Trophoblast cell (in vitro differentiated cells and primary cell): ENCODE results near the gene ZNF737. TPM values are rescaled to one million over a fixed set of nuclear protein-coding genes. Genes with fewer than 3 reads are reported as not detected.
"Not testable (repeated sequence)": the region's sequence is repeated elsewhere in the genome, so short reads cannot be mapped to it uniquely, and the experiment has no call there.

Source experiments
- DNase-seq, 2 donors: peaks; one replicate each; pipeline ENCODE4 v3.0.0-alpha.2; 2016
- H2AFZ ChIP-seq: 2 replicates; pipeline ENCODE4 v1.6.1; 2013; ENCODE audit warnings: low read length, moderate library complexity, mild to moderate bottlenecking; ENCODE audit not compliant: insufficient read depth, poor library complexity
- H2AK5ac ChIP-seq: 2 replicates; pipeline ENCODE4 v1.6.1; 2013; ENCODE audit warnings: mild to moderate bottlenecking, low read length
- H2BK120ac ChIP-seq: 2 replicates; pipeline ENCODE4 v1.6.1; 2013; ENCODE audit warnings: low read length, mild to moderate bottlenecking, moderate library complexity; ENCODE audit not compliant: insufficient read depth, poor library complexity
- H2BK12ac ChIP-seq: 2 replicates; pipeline ENCODE4 v1.6.1; 2013; ENCODE audit warnings: mild to moderate bottlenecking, low read length, moderate library complexity
- H2BK5ac ChIP-seq: 2 replicates; pipeline ENCODE4 v1.6.1; 2013; ENCODE audit warnings: low read length, low read depth, moderate library complexity, mild to moderate bottlenecking; ENCODE audit not compliant: poor library complexity
- H3K14ac ChIP-seq: 2 replicates; pipeline ENCODE4 v1.6.1; 2013; ENCODE audit warnings: mild to moderate bottlenecking, low read length
- H3K18ac ChIP-seq: 2 replicates; pipeline ENCODE4 v1.6.1; 2013; ENCODE audit warnings: mild to moderate bottlenecking, low read length
- H3K23ac ChIP-seq: 2 replicates; pipeline ENCODE4 v1.6.1; 2013; ENCODE audit warnings: low read length
- H3K27ac ChIP-seq: 2 replicates; pipeline ENCODE4 v1.5.1; 2013; ENCODE audit warnings: low read depth, mild to moderate bottlenecking, inconsistent platforms, low read length, moderate library complexity
- H3K27me3 ChIP-seq: 2 replicates; pipeline ENCODE4 v1.6.1; 2013; ENCODE audit warnings: inconsistent platforms, mild to moderate bottlenecking, low read length, moderate library complexity; ENCODE audit not compliant: insufficient read depth
- H3K36me3 ChIP-seq, 2 experiments: 1 replicate in 1 of 2; 2 replicates in 1 of 2; pipeline ENCODE4 v1.6.1; 2013; ENCODE audit warnings: low read length in 2 of 2, mild to moderate bottlenecking in 2 of 2, moderate library complexity in 1 of 2; ENCODE audit not compliant: insufficient read depth in 2 of 2, control insufficient read depth in 1 of 2
- H3K4ac ChIP-seq: 2 replicates; pipeline ENCODE4 v1.6.1; 2013; ENCODE audit warnings: low read depth, mild to moderate bottlenecking, low read length, moderate library complexity
- H3K4me1 ChIP-seq, 2 experiments: 1 replicate in 1 of 2; 2 replicates in 1 of 2; pipeline ENCODE4 v1.6.1; 2013; ENCODE audit warnings: low read length in 2 of 2, mild to moderate bottlenecking in 2 of 2, moderate library complexity in 1 of 2; ENCODE audit not compliant: insufficient read depth in 2 of 2, control insufficient read depth in 1 of 2
- H3K4me2 ChIP-seq: 2 replicates; pipeline ENCODE4 v1.6.1; 2013; ENCODE audit warnings: inconsistent platforms, mild to moderate bottlenecking, low read length, moderate library complexity
- H3K4me3 ChIP-seq: 2 replicates; pipeline ENCODE4 v1.5.1; 2013; ENCODE audit warnings: mild to moderate bottlenecking, low read depth, low read length, inconsistent platforms
- H3K79me1 ChIP-seq: one replicate; pipeline ENCODE4 v1.6.1; 2013; ENCODE audit warnings: low read length
- H3K79me2 ChIP-seq: 2 replicates; pipeline ENCODE4 v1.6.1; 2013; ENCODE audit warnings: low read length, mild to moderate bottlenecking; ENCODE audit not compliant: control insufficient read depth, insufficient read depth, poor library complexity
- H3K9ac ChIP-seq: 2 replicates; pipeline ENCODE4 v1.6.1; 2013; ENCODE audit warnings: mild to moderate bottlenecking, low read length
- H3K9me3 ChIP-seq: 2 replicates; pipeline ENCODE4 v1.6.1; 2013; ENCODE audit warnings: low read depth, mild to moderate bottlenecking, control low read depth, inconsistent platforms, low read length; ENCODE audit not compliant: insufficient read depth
- H4K12ac ChIP-seq: 2 replicates; pipeline ENCODE4 v1.6.1; 2013; ENCODE audit warnings: low read depth, mild to moderate bottlenecking, low read length, moderate library complexity
- H4K8ac ChIP-seq: 2 replicates; pipeline ENCODE4 v1.6.1; 2013; ENCODE audit warnings: low read depth, mild to moderate bottlenecking, low read length, moderate library complexity
- H4K91ac ChIP-seq: one replicate; pipeline ENCODE4 v1.6.1; 2013; ENCODE audit warnings: low read depth, mild to moderate bottlenecking, low read length, moderate library complexity
- WGBS: extraction: QIAGEN DNeasy Blood & Tissue Kit; methylation state at CpG from one replicate; pipeline ENCODE4 v1.1.7; 2013; ENCODE audit warnings: missing lambda C conversion rate; ENCODE audit not compliant: insufficient read length, insufficient coverage; ENCODE audit errors: extremely low coverage; 5-methylcytosine and 5-hydroxymethylcytosine counted together
- polyA plus RNA-seq: library from polyadenylated mRNA; stranded (reverse); fragments of 200-250 nt; gene quantifications from 2 replicates; pipeline ENCODE4 v1.2.3, GENCODE V29; 2013

The ZNF737 gene
- polyA plus RNA-seq: 16.2 TPM in 2 replicates

- peak; percentile 97 for DNase-seq
- WGBS: no CpG with 5 or more reads among the region's 28 CpGs
Measured at GRCh38 chr19:20565321-20566018, at the start of gene ZNF737. Gene ZNF737 (minus strand): TSS chr19:20565781. CDS start chr19:20565640, 141 bp downstream.

GRCh38 chr19:20614971-20615370 lies 49.4 kb upstream of the ZNF737 start:
- WGBS: no CpG with 5 or more reads among the region's 4 CpGs
- not testable (repeated sequence) for H2BK12ac ChIP-seq, H4K8ac ChIP-seq

More at GRCh38 chr19:20565321-20566018, at the start of gene ZNF737:
- peak within 1 kb of the TSS; percentile 8 for H3K18ac ChIP-seq
- peak within 1 kb of the TSS; percentile 35 for H3K4ac ChIP-seq
- no peak within 1 kb of the TSS for H3K23ac ChIP-seq
- peak within 1 kb of the TSS; percentile 88 for H3K4me3 ChIP-seq
- H3K9me3 ChIP-seq: peaks cover 3% of the 10 kb centered on the region
- no peaks in the 10 kb centered on the region for H3K27me3 ChIP-seq
- H2AFZ ChIP-seq: no peak within 1 kb of the TSS
- H3K9ac ChIP-seq: peak within 1 kb of the TSS; percentile 93
- peak within 1 kb of the TSS; percentile 77 for H3K27ac ChIP-seq
- peak within 1 kb of the TSS; percentile 6 for H2BK120ac ChIP-seq
- peaks cover 10% of the 10 kb centered on the region for H3K79me2 ChIP-seq
- peak within 1 kb of the TSS; percentile 88 for H4K12ac ChIP-seq
- H3K79me1 ChIP-seq: peaks cover 6% of the 10 kb centered on the region
- H2BK12ac ChIP-seq: no peak within 1 kb of the TSS
- peaks cover 0 to 3% of the 10 kb centered on the region in 2 experiments for H3K4me1 ChIP-seq
- peak within 1 kb of the TSS; percentile 69 for H3K14ac ChIP-seq
- peaks cover under 1 to 8% of the 10 kb centered on the region in 2 experiments for H3K36me3 ChIP-seq
- H2BK5ac ChIP-seq: peak within 1 kb of the TSS; percentile 78
- H3K4me2 ChIP-seq: peak within 1 kb of the TSS; percentile 90
- peak within 1 kb of the TSS; percentile 67 for H4K91ac ChIP-seq
- H2AK5ac ChIP-seq: no peak within 1 kb of the TSS
- H4K8ac ChIP-seq: peak within 1 kb of the TSS; percentile 79

GRCh38 chr19:20612711-20613316 lies 47.2 kb upstream of the ZNF737 start:
- Histone ChIP-seq H2BK120ac (no peak overlapping the region), H3K79me1 (no peaks in the 10 kb centered on the region), H3K27me3 (no peaks in the 10 kb centered on the region), H4K91ac (no peak overlapping the region), H3K9ac (no peak overlapping the region), H4K12ac (no peak overlapping the region), H2AK5ac (no peak overlapping the region), H3K4ac (no peak overlapping the region), H3K4me2 (no peak overlapping the region), H3K9me3 (no peaks in the 10 kb centered on the region), H2BK5ac (no peak overlapping the region), H2AFZ (no peak overlapping the region), H3K14ac (no peak overlapping the region), H3K36me3 (no peaks in the 10 kb centered on the region), H2BK12ac (no peak overlapping the region), H3K79me2 (no peaks in the 10 kb centered on the region), H3K4me3 (no peak overlapping the region), H3K18ac (no peak overlapping the region), H4K8ac (no peak overlapping the region), H3K27ac (no peak overlapping the region), H3K4me1 (no peaks in the 10 kb centered on the region), H3K23ac (no peak overlapping the region)
- DNase-seq: no peak
- WGBS: no CpG with 5 or more reads among the region's 5 CpGs

More at GRCh38 chr19:20614971-20615370, 49.4 kb upstream of the ZNF737 start:
- not testable (repeated sequence) for H3K23ac ChIP-seq, DNase-seq, H3K79me1 ChIP-seq, H3K4me1 ChIP-seq, H3K36me3 ChIP-seq, H3K9me3 ChIP-seq, H3K27ac ChIP-seq, H2BK5ac ChIP-seq, H3K9ac ChIP-seq, H3K27me3 ChIP-seq, H3K79me2 ChIP-seq, H2AFZ ChIP-seq, H3K14ac ChIP-seq, H2AK5ac ChIP-seq, H3K4ac ChIP-seq, H3K4me2 ChIP-seq, H2BK120ac ChIP-seq, H4K91ac ChIP-seq, H3K18ac ChIP-seq, H4K12ac ChIP-seq
- peak overlapping the region; percentile 35 for H3K4me3 ChIP-seq

GRCh38 chr19:20611866-20612265 lies 46.3 kb upstream of the ZNF737 start:
- no peaks in the 10 kb centered on the region for H3K9me3 ChIP-seq
- no peak overlapping the region for H2BK120ac ChIP-seq
- H2BK12ac ChIP-seq: no peak overlapping the region
- H3K36me3 ChIP-seq: no peaks in the 10 kb centered on the region
- no peak for DNase-seq
- H3K79me1 ChIP-seq: no peaks in the 10 kb centered on the region
- no peak overlapping the region for H4K8ac ChIP-seq
- no peaks in the 10 kb centered on the region for H3K4me1 ChIP-seq
- H2AK5ac ChIP-seq: no peak overlapping the region
- H4K12ac ChIP-seq: no peak overlapping the region
- no peak overlapping the region for H3K4me2 ChIP-seq
- H2AFZ ChIP-seq: no peak overlapping the region
- H3K9ac ChIP-seq: no peak overlapping the region
- WGBS: no CpG with 5 or more reads among the region's 6 CpGs
- H3K4ac ChIP-seq: no peak overlapping the region
- H3K18ac ChIP-seq: no peak overlapping the region
- H3K79me2 ChIP-seq: no peaks in the 10 kb centered on the region
- no peak overlapping the region for H3K27ac ChIP-seq
- no peaks in the 10 kb centered on the region for H3K27me3 ChIP-seq
- H3K23ac ChIP-seq: no peak overlapping the region
- H2BK5ac ChIP-seq: no peak overlapping the region
- no peak overlapping the region for H3K4me3 ChIP-seq
- H3K14ac ChIP-seq: no peak overlapping the region
- H4K91ac ChIP-seq: no peak overlapping the region
